Esophagus muscularis mucosa (tissue), 4 donors: ENCODE data around the gene CREB3L2. TPM values are rescaled to one million over a fixed set of nuclear protein-coding genes. Genes with fewer than 3 reads are reported as not detected.
"Not testable (repeated sequence)": the region's sequence is repeated elsewhere in the genome, so short reads cannot be mapped to it uniquely, and the experiment has no call there.

Experiments
- DNase-seq: peaks from one replicate; pipeline ENCODE4 v3.0.0-alpha.2; 2017; ENCODE audit errors: extremely low spot score
- H3K27ac ChIP-seq, 4 donors: fragments of 200-600 bp; sonication (generic); replicated peaks in 1 of 4; 1 replicate in 3 of 4; 2 replicates in 1 of 4; pipeline ENCODE4 v1.5.1; 2016 to 2019; ENCODE audit warnings: mild to moderate bottlenecking in 1 of 4
- H3K27me3 ChIP-seq, 4 donors: fragments of 200-600 bp; sonication (generic); one replicate each; pipeline versions ENCODE4 v1.5.1 to v1.6.0; 2016 to 2019
- H3K36me3 ChIP-seq, 4 donors: fragments of 200-600 bp; sonication (generic); one replicate each; pipeline ENCODE4 v1.5.1; 2016 to 2019
- H3K4me1 ChIP-seq, 4 donors: fragments of 200-600 bp; sonication (generic); one replicate each; pipeline ENCODE4 v1.5.1; 2016 to 2019
- H3K4me3 ChIP-seq, 4 donors: fragments of 200-600 bp; sonication (generic); 1 replicate in 2 of 4; 2 replicates in 2 of 4; pipeline ENCODE4 v1.5.1; 2016 to 2019; ENCODE audit warnings: mild to moderate bottlenecking in 4 of 4, moderate library complexity in 1 of 4
- H3K9me3 ChIP-seq, 4 donors: fragments of 200-600 bp; sonication (generic); 1 replicate in 3 of 4; 2 replicates in 1 of 4; pipeline ENCODE4 v1.5.1; 2016 to 2019
- CTCF ChIP-seq, 3 experiments: fragments of 200-600 bp in 2 of 3; fragments of 450-650 bp in 1 of 3; sonication (generic) in 2 of 3; IDR thresholded peaks; one replicate each; pipeline ENCODE4 v1.5.1; 2017 to 2019; ENCODE audit warnings: antibody characterized with exemption in 3 of 3, mild to moderate bottlenecking in 2 of 3, moderate library complexity in 1 of 3
- EP300 ChIP-seq: sonication (generic); formaldehyde crosslinking; IDR thresholded peaks from one replicate; pipeline ENCODE4 v1.6.1; 2017; ENCODE audit warnings: antibody characterized with exemption
- POLR2A ChIP-seq: fragments of 450-650 bp; IDR thresholded peaks from one replicate; pipeline ENCODE4 v1.6.1; 2017; ENCODE audit warnings: antibody characterized with exemption, moderate library complexity, mild to moderate bottlenecking, low read depth
- POLR2AphosphoS5 ChIP-seq, 2 donors: sonication (generic); formaldehyde crosslinking; IDR thresholded peaks; one replicate each; pipeline ENCODE4 v1.6.1; 2017; ENCODE audit warnings: antibody characterized with exemption in 2 of 2
- WGBS: methylation state at CpG from one replicate; pipeline ENCODE4 v1.1.5; 2018; 5-methylcytosine and 5-hydroxymethylcytosine counted together
- intact Hi-C: fragments of 100-400 bp; cut with DNase I; formaldehyde crosslinking; loops from one replicate; pipeline ENCODE4 v1.15.1; 2023
- total RNA-seq, 4 donors: library from RNA; depleted of rRNA; stranded (reverse); fragments of >200 nt; gene quantifications; one replicate each; pipeline versions ENCODE4 v1.1.0 to v1.2.1, GENCODE V29; 2016

CREB3L2 gene
- total RNA-seq, 4 donors from 2014 or later = 29.2 to 43.4 (median 37.1) TPM

GRCh38 chr7:137985253-137985896 is 16.5 kb downstream of the CREB3L2 start:
- Histone ChIP-seq H3K27ac (peak overlapping the region; percentile 9 to 76 (median 70)), H3K4me3 (no peak overlapping the region), H3K9me3 (no peaks in the 10 kb centered on the region), H3K27me3 (no peaks in the 10 kb centered on the region), H3K36me3 (no peaks in the 10 kb centered on the region), H3K4me1 (peaks cover 67 to 100% (median 100%) of the 10 kb centered on the region in 4 donors)
- TF ChIP-seq POLR2A (no peak), POLR2AphosphoS5 (IDR thresholded peaks at IDR 0.05) (no peak), EP300 (no peak)
- WGBS = 68% methylated on average over 8 of the region's 8 CpGs
- intact Hi-C loops = no loop called here
- no peak for DNase-seq

- Histone ChIP-seq H3K9me3 (no peaks in the 10 kb centered on the region), H3K4me3 (no peak overlapping the region), H3K4me1 (peaks cover 66 to 100% (median 100%) of the 10 kb centered on the region in 4 donors), H3K36me3 (no peaks in the 10 kb centered on the region), H3K27ac (peak overlapping the region; percentile 15 to 76 (median 70)), H3K27me3 (no peaks in the 10 kb centered on the region)
- 86% methylated on average over 11 of the region's 11 CpGs for WGBS
- no peak for DNase-seq
- intact Hi-C loops = no loop called here
- TF ChIP-seq POLR2AphosphoS5 (IDR thresholded peaks at IDR 0.05) = no peak
- no peak for TF ChIP-seq EP300
- no peak for TF ChIP-seq CTCF (IDR thresholded peaks at IDR 0.05)
- TF ChIP-seq POLR2A = no peak
Measured at GRCh38 chr7:137984181-137985041, 17.5 kb downstream of the CREB3L2 start.

- intact Hi-C loops = no loop called here
- WGBS = 84% methylated on average over 12 of the region's 12 CpGs
- H3K4me3 ChIP-seq = no peak overlapping the region
- no peak for TF ChIP-seq POLR2A
- no peak for TF ChIP-seq CTCF (IDR thresholded peaks at IDR 0.05)
- TF ChIP-seq EP300 = no peak
- peak overlapping the region; percentile 8 to 75 (median 60) for H3K27ac ChIP-seq
- peaks cover 59 to 100% (median 100%) of the 10 kb centered on the region in 4 donors for H3K4me1 ChIP-seq
- no peaks in the 10 kb centered on the region for H3K9me3 ChIP-seq
- no peaks in the 10 kb centered on the region for H3K36me3 ChIP-seq
- no peaks in the 10 kb centered on the region for H3K27me3 ChIP-seq
- no peak for DNase-seq
Measured at GRCh38 chr7:137983323-137984008, 18.4 kb downstream of the CREB3L2 start.

- Histone ChIP-seq H3K27ac (peak overlapping the region in 3 of 4 donors; percentile 65 to 75 (median 69)), H3K4me1 (peaks cover 53 to 100% (median 100%) of the 10 kb centered on the region in 4 donors)
- intact Hi-C loops, DNase-seq, H3K27me3 ChIP-seq, H3K36me3 ChIP-seq, H3K9me3 ChIP-seq, H3K4me3 ChIP-seq: not testable (repeated sequence)
- WGBS = 91% methylated on average over 6 of the region's 6 CpGs
Measured at GRCh38 chr7:137982394-137982793, 19.5 kb downstream of the CREB3L2 start.

GRCh38 chr7:137981668-137982067 is 20.2 kb downstream of the CREB3L2 start:
- no peak for DNase-seq
- no peaks in the 10 kb centered on the region for H3K9me3 ChIP-seq
- intact Hi-C loops = no loop called here
- H3K4me3 ChIP-seq = no peak overlapping the region
- 58% methylated on average over 4 of the region's 4 CpGs for WGBS
- H3K27ac ChIP-seq = peak overlapping the region; percentile 24 to 78 (median 72)
- no peaks in the 10 kb centered on the region for H3K36me3 ChIP-seq
- no peak for TF ChIP-seq POLR2AphosphoS5 (IDR thresholded peaks at IDR 0.05)
- no peak for TF ChIP-seq POLR2A
- TF ChIP-seq EP300 = no peak
- TF ChIP-seq CTCF (IDR thresholded peaks at IDR 0.05) = no peak
- peaks cover 57 to 100% (median 99%) of the 10 kb centered on the region in 4 donors for H3K4me1 ChIP-seq
- no peaks in the 10 kb centered on the region for H3K27me3 ChIP-seq
